Measurements from ENCODE around the gene FSD2.

FSD2 gene, protein sequence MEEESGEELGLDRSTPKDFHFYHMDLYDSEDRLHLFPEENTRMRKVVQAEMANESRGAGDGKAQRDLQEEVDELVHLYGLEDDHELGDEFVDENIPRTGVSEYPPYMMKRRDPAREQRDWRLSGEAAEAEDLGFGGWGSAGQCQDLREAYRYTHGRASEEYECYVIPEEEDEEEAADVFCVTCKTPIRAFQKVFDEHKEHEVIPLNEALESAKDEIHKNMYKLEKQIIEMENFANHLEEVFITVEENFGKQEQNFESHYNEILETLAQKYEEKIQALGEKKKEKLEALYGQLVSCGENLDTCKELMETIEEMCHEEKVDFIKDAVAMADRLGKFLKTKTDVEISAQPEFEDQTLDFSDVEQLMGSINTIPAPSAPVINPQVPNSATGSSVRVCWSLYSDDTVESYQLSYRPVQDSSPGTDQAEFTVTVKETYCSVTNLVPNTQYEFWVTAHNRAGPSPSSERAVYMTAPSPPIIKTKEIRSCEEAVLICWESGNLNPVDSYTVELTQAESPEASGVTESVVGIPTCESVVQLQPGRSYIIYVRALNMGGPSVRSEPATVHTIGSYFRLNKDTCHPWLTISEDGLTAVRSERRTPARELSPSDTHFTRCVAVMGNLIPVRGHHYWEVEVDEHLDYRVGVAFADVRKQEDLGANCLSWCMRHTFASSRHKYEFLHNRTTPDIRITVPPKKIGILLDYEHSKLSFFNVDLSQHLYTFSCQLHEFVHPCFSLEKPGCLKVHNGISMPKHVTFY

DNA sequence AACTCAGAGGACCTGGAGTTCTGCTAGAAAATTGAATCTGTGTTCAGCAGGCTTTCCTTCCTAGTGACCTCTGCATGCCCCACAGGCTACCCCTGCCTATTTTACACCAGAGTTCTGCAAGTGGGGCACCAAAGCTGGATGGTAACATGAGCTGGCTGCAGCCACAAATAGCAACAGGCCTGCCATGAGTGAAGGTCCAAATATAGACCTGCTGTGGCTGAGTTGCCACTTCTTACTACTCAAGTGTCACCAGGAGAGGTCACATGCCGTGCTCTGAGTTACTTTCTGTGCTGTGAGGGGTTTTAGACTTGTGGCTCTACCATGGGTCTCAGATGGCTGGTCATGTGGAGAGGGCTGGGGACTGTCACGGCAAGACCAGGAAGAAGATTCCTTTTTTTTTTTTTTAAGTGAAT is at the start of gene FSD2:
FSD2 (minus strand) TSS at position 76 of the 413 bp plus-strand sequence. CDS start 18,679 bp downstream, outside the sequence.
- no peak for DNase-seq (ENCODE audit: low read depth in 2 of 2)

DNA sequence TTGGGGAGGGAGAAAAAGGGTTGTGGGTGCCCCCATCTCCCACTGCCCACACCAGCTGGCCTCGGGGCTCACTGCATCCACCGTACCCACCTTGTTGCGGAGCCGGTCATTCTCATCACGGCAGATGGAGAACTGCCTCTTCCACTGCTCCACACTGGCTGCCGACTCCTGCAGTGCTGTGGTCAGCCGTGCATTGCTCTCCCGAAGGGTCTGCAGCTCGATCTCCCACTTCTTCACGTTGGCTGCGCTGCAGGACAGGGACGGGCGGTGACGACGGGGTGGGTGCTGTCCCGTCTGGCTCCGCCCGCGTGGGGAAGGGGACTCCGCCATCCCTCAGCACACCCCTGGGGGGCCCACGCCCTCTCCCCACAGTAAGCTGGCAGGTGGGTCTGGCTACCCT is 48.7 kb upstream of the FSD2 start:
- no peak for DNase-seq (ENCODE audit: low read depth in 2 of 2)

DNA sequence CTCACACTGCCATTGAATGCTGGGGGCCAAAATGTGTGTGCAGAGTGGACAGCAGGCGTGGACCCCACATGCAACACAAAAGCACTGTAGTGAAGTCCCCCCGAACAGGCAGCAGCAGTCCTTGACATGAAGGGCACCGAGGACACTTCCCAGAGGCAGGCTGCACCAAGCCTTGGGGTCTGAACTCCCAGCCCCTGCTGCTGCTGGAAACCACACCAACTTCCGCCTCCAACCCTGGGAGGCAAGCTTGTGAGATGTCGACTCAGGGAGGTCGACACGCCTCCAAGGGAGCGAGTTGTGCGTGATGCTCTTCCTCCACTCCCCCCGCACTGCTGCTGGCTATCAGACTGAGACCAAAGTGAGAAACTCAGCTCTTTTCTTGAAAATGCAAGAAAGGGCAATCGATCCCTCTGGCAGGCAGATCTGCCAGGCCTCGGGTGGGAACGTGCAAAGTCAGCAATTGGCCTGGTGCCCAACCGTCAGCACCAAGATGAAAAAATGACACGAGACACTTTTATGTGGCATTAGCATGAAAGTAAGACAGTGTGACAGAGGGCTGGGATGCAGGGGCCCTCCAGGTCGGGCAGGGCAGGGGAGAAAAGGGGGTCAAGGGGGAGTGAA is 47.2 kb upstream of the FSD2 start:
- DNase-seq (ENCODE audit: low read depth in 2 of 2) = no peak

DNA sequence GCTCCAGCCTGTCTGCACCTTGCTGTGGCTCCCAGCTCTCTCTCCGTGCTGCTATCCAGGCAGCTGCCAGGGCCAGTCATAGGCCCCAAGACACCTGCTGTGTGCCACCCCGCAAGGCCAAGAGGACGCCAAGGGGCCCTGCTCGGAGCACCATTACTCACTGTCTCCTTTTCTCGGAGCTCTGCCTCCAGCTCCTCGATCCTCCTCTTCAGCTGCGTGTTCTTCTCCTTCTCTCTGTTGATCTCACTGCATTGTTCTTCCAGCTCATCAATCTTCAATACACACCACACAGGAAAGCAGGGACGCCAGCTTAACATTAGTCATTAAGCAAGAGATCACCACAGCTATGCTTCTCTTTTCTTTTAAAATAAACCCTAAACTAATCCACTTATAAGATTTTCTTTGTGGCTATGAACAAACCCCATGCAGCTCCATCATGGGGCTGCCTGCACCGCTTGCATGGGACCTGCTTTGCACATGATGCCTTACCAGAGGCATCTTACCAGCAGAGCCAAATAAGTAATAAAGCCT is 46.2 kb upstream of the FSD2 start:
- DNase-seq (ENCODE audit: low read depth in 2 of 2) = no peak

DNA sequence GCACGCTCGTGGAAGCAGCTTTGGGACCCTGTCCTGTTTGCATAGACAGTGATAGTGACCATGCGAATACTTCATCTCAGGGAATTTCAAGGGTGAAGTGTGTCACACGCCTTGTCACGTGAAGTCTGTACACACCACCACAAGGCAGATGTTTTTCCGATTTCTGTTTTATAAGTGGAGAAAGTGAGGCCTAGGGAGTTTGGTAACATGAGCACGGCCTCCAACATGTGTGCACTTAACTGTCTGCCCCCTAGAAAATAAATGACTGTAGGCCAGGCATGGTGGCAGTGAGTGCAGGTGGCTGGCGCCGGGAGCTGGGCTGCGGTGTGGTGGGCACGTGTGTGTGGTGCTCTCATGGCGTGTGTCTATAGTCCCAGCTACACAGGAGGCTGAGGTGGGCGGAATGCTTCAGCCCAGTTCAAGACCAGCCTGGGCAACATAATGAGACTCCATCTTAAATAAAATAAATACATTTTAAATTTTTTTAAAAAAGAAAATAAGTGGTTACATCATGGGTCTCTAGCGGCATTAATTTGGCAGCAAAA is 45.5 kb upstream of the FSD2 start:
- DNase-seq (ENCODE audit: low read depth in 2 of 2) = no peak

DNA sequence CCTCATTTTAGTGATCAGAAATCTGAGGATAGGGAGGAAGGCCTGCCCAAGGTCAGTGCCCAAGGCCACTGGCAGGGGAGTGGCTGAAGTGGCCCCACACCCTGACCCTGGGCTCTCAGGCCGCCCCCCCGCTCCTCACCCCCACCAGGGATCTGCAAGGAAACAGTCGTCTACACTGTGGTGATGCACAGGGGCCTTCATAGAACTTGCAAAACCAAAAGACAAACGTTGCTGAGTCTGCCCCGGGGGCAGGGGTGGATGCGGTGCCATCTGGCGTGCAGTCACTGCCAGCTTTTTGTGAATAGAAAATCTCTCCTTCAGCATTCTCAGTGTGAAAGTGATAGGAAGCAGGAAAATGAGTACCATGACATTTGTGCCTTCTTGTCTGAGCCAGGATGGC is 44.9 kb upstream of the FSD2 start:
- no peak for DNase-seq (ENCODE audit: low read depth in 2 of 2)

DNA sequence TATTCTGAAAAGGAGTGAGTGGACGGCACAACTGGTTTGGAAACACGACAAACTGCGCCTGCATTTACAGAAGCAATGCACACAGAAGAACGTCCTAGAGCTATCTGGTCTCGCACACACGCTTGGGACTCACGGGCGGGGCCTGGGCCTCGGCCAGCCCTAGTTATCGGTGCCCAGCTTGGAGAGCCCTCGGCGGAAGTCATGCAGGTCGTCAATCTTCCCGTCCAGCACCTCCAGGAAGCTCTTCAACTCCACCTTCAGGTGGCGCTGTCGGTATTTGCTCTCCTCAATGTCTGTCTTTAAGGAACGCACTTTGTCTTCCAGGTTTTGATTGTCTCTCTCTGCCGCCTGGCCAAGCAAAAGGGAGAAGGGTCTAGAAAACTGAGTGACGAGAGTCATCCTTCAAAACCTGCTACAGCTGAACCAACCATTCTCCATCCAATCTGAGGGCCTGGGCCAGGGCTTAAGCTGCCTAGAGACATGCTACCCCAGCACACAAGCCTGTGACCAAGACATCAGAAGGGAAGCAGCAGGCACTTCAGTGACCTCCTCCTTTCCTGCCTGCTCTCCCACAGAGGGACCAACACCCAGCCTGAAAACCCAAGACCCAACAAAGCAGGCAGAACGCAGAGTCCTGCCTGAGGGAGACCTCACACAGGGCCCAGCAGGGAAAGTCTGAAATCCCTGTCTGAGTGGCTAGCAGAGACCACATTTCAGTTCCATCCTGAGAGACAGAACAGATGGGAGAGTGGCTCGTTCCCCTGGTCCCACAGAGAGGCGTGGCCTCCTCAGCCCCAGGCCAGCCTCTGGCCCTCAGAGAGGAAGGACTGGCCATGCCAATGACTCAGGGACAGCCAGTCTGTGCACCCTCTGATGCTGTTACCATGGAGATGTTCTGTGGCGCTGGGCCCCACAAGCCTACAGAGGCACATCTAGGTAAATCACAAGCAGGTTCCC is 44.0 kb upstream of the FSD2 start:
- peak in 1 of 2 experiments; percentile 40 for DNase-seq (ENCODE audit: low read depth in 2 of 2)

DNA sequence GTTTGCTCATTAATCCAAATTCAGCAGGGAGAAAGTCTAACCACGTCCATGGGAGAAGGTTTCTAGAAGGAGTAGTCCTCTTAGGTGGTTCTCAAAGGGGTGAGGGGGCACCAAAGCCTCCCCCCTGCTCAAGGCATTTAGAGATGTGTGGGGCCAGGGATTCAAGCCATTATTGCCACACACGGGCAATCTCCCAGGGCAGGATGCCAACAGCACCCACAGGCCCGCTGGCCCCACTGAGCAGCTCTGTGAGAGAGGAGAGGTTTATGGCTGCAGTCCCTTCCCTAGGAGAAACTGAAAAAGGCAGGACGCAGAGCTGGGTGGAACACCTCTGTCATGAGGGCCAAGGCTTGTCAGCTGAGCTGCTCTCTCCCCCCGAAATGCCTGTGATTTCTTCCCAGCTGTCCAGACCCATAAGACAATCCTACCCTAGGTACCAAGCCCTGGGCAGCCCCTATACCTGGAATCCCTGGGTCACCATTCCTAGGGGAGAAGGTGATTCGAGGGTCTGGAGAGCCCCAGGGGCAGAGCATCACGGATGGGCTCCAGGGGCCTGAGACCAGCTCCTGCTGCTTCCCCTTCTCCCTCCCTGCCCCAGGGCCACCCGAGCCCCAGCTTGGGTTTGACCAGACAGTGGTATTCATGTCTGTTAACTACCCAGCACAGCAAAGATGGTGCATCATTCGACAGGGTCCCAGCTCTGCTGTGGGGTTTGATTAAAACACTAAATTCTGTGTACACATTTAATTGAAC is 42.5 kb upstream of the FSD2 start:
- DNase-seq (ENCODE audit: low read depth in 2 of 2) = no peak

DNA sequence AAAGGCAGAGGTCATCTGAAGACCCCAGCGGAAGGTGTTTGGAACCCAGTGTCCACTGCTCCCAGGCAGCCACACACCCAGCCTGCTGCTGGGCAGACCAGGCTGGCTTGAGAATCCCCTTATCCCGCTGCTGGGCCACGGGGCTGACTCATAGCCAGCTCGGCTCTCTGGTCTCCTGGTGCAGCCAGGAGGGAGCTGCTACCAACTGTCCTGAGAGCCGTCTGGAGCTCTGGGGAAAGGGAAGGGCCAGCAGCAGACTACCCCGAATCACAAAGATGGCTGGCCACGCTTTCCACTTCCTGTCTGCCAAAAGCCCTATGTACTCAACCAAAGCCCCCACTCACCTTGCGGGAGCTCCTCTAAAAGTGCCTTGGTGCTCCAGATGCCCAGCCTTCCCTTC is 41.8 kb upstream of the FSD2 start:
- no peak for DNase-seq (ENCODE audit: low read depth in 2 of 2)

DNA sequence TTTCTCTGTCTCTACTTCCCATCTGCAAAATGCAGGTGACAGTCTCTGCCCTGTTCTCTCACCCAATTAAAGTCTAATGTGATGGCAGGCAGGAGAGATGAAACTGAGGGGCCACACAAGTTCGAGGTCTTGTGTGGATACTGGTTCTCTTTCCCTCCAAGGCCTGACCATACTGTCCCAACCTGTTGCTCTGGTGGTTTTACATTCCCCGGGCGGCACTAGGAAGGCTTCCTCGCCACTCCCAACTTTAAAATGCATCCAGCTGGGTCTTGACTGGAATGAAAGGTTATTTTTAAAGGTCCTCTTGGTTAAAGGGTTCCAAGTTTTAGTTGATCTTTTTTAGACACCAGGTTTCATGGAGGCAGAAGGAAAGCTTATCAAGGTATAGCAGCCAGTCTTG is 40.8 kb upstream of the FSD2 start:
- no peak for DNase-seq (ENCODE audit: low read depth in 2 of 2)

DNA sequence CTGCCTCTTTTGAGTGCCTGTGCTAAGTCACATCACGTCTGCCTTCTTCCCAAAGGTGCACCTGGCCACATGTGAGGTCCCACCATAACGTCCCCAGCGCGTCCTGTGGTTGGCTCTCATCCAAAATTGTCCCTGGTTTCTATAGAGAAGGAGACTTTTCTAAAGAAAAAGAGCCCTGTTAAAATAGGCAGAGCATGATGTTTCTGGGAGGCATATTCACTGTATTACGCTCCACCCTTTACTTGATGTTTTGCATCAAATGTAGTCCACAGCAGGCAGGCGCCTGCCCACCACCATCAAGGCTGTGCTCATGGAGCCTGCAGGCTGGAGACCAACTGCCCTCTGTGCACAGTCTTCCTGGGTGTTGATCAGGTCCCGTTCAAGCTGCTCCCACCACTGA is 39.8 kb upstream of the FSD2 start:
- no peak for DNase-seq (ENCODE audit: low read depth in 2 of 2)

DNA sequence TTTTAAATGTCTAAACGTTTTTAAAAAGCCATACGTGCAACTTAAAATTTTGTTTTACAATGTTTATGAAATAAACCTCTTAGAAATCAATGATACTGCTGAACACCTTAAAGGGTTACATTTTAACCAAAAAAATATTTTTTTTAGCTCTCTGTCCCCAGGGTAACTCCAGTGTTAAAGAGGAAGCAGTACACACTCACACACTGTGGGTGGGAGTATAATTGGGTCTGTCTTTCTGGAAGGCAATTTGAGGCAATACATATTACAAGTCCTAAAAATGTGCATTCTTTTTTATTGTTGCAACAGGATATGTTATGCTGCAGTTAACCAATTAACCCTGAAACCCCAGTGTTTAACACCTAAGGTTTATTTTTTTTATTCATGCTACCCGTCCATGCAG is 37.7 kb upstream of the FSD2 start:
- DNase-seq (ENCODE audit: low read depth in 2 of 2) = no peak

DNA sequence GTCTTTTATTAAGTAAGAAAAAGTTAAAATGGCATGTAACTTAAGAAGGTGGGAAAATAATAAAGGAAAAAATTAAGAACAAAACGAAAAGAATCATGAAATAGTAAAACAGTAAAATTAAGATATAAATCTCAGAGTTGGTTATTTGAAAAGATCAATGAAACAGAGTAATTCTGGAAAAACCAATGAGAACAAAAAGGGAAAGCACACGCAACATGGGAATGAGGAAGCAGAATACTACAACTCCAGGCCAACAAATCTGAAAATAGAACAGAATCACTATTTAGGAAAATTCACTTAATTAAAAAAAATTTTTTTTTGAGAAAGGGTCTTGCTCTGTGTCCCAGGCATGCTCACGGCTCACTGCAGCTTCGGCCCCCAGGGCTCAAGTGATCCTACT is 34.3 kb upstream of the FSD2 start:
- DNase-seq (ENCODE audit: low read depth in 2 of 2) = no peak

DNA sequence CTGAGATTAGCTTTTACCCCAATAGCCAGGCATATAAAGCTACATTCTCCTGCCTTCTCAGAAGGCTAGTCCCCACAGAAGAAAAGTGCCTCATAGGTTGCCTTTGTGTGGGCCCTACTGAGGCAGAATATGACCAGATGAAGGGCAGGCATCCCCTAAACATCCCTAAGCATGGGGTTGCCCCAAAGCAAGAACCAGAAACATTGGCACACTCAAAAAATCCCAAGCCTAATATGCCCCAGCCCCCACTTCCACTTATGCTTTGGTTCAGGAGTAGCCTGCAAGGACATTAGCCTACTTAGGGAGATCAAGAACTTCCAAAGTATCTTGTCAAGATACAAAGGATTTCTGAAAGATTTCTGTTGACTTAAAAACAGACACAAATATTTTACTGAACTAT is 33.3 kb upstream of the FSD2 start:
- DNase-seq (ENCODE audit: low read depth in 2 of 2) = no peak

DNA sequence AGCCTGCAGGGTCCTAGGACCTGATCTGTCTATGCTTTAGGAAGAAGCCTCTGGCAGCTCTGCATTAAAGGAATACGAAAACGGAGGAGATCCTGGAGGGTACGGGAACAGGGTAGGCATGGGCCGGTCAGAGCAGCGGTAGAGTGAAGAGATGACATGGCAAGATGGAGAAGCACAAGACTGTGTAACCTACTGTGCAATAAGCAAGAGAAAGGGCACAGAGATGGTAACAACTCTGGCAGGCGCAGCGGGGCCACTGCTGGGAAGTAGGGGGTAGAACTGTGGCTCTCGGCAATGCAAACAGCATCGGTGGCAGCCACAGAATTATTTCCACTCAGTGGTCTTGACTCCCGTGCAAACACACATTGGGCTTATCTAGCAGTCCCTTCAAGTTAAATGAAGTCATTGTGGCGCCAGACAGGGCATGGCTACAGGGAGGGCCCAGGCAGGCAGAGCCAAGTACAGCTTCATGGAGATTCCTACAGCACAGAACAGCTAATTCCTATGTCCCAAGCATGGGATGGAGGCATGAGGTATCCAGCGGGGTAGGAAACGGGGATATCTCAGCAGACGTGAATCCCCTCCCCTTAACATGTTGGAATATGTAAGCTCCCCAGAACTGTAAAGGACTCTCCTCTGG is 32.3 kb upstream of the FSD2 start:
- no peak for DNase-seq (ENCODE audit: low read depth in 2 of 2)

DNA sequence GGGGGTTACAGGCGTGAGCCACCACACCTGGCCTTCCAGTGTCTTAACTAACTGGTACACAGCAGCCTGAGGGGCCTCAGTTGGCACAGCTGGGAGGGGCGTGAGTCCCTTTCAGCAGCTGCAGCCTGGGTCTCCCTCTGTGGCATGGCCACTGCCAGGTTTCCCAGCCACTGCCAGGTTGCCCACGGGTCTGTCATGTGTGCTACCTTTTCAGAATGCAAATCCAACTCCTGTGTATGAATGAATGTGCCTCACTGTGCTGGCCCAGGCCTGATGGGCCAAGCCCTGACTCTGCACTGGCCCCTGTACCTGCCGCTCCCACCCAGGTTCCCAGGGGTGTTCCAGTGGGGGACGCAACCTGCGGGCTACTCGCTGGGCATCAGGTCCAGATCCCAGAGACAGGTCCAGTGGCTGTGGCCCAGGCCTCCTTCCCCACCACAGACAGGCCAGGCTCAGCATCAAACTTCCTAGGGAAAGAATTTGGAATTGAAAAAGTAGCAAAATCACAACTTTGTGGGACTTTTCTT is 29.6 kb upstream of the FSD2 start:
- no peak for DNase-seq (ENCODE audit: low read depth in 2 of 2)

DNA sequence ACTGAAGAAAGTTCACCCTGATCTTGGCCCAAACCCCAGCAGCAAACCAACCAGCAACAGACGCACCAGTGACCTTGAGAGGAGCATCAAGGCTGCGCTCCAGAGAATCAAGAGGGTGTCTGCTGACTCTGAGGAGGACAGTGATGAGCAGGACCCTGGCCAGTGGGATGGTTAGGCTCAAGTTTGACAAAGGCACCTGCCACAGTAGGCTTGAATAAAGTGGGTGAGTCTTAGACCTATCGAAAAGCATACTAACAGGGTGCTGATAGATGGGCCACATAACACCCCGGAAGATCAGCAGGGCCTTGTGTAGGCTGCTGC is 27.5 kb upstream of the FSD2 start:
- DNase-seq (ENCODE audit: low read depth in 2 of 2) = no peak

DNA sequence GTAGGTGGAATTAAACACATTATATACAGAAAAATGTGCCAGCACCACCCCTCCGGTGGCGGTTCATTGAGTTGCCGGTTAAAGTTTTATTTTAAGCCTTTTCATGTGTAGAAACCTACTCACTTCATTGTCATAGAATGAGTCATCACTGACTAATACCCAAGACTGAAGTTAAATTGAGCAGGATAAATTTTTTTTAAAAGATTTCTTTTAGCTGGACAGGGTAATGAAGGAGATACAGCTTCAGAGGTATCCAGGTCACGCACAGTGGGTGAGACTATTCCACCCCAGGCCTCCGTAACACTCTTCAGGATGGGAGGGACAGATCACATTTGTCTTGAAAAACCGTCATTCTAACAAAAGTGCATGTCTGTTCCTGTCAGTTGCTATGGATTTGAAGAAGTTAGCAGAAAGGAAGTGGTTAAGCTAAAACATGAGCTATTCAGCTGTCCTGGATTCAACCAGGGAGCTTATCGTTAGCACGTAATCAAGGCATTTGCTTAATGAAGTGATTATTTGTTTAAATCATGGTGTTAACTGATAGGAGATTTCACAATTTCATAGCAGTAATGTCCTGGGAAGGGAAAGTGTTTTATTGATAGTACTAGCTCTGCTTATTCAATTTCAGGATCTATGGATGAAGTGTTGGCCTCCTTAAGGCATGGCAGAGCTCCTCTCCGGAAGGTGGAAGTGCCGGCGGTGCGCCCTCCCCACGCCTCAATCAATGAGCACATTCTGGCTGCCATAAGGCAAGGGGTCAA is 26.9 kb upstream of the FSD2 start:
- peak; percentile 18 to 37 for DNase-seq (ENCODE audit: low read depth in 2 of 2)

All from stimulated activated CD4-positive, alpha-beta T cell treated with anti-CD3 and anti-CD28 coated beads, Interleukin-12 subunit alpha, Interleukin-12 subunit beta, amount 100 ng/mL, for 24 hours (primary cell).